GM19455 (cell line): ENCODE measurements around the gene FSTL5.

Experiments
- ATAC-seq: cut with Tn5 transposase; IDR thresholded peaks from one replicate; pipeline ENCODE4 v1.9.1; 2021; ENCODE audit not compliant: unreplicated experiment

Gene FSTL5

GRCh38 chr4:161717084-161717483 is 446.7 kb downstream of the FSTL5 start:
- no peak for ATAC-seq

GRCh38 chr4:161714931-161715330 is 448.9 kb downstream of the FSTL5 start:
- ATAC-seq, result no peak

GRCh38 chr4:161714022-161714751 is 449.6 kb downstream of the FSTL5 start:
- no peak for ATAC-seq

GRCh38 chr4:161704653-161705052 is 459.1 kb downstream of the FSTL5 start:
- no peak for ATAC-seq

- ATAC-seq, result no peak
Measured at GRCh38 chr4:161704040-161704439, 459.8 kb downstream of the FSTL5 start.

- no peak for ATAC-seq
Measured at GRCh38 chr4:161702287-161702686, 461.5 kb downstream of the FSTL5 start.

- no peak for ATAC-seq
Measured at GRCh38 chr4:161696944-161697343, 466.9 kb downstream of the FSTL5 start.

GRCh38 chr4:161680146-161680545 is 483.7 kb downstream of the FSTL5 start:
- no peak for ATAC-seq

- no peak for ATAC-seq
Measured at GRCh38 chr4:161664740-161665139, 499.1 kb downstream of the FSTL5 start.

- ATAC-seq, result no peak
Measured at GRCh38 chr4:161663844-161664243, 500.0 kb downstream of the FSTL5 start.

- no peak for ATAC-seq
Measured at GRCh38 chr4:161658676-161659075, 505.1 kb downstream of the FSTL5 start.

GRCh38 chr4:161657616-161658015 is 506.2 kb downstream of the FSTL5 start:
- no peak for ATAC-seq

GRCh38 chr4:161656594-161656993 is 507.2 kb downstream of the FSTL5 start:
- ATAC-seq, result no peak

GRCh38 chr4:161655148-161655547 is 508.7 kb downstream of the FSTL5 start:
- ATAC-seq, result no peak

- ATAC-seq, result no peak
Measured at GRCh38 chr4:161653697-161654096, 510.1 kb downstream of the FSTL5 start.

- no peak for ATAC-seq
Measured at GRCh38 chr4:161651586-161651985, 512.2 kb downstream of the FSTL5 start.

- no peak for ATAC-seq
Measured at GRCh38 chr4:161650812-161651211, 513.0 kb downstream of the FSTL5 start.

GRCh38 chr4:161647757-161648156 is 516.0 kb downstream of the FSTL5 start:
- ATAC-seq, result no peak

- no peak for ATAC-seq
Measured at GRCh38 chr4:161642708-161643107, 521.1 kb downstream of the FSTL5 start.

GRCh38 chr4:161629694-161630441 is 533.9 kb downstream of the FSTL5 start:
- no peak for ATAC-seq

- ATAC-seq, result no peak
Measured at GRCh38 chr4:161604516-161605300, 559.1 kb downstream of the FSTL5 start.

GRCh38 chr4:161601011-161601410 is 562.8 kb downstream of the FSTL5 start:
- no peak for ATAC-seq
